ENCODE results near the gene PRKG2. TPM values are rescaled to one million over a fixed set of nuclear protein-coding genes. Genes with fewer than 3 reads are reported as not detected.
A peak's percentile ranks its signal among the peaks of the same experiment; 100 is the strongest.

Gene PRKG2
- polyA plus RNA-seq, 12 donors = 0.34 to 8.0 (median 1.0) TPM; not detected in 1

- DNase-seq = peak; percentile 74
Observed at GRCh38 chr4:81040012-81040659, 174.9 kb downstream of the PRKG2 start.

GRCh38 chr4:81039351-81039972 lies 175.6 kb downstream of the PRKG2 start:
- no peak for DNase-seq

GRCh38 chr4:81038636-81039350 lies 176.2 kb downstream of the PRKG2 start:
- no peak for DNase-seq

Other genes with a start within 250 kb of the PRKG2 start
- 1 to 10 TPM in 7 of 12 donors, under 1 TPM in 4, not detected in 1; 0.48 to 7.6 (median 1.1) TPM for gene BMP3, start 184.5 kb downstream of the PRKG2 start, polyA plus RNA-seq (ENCODE audit: insufficient read length in 12 of 12)

All from muscle of arm (tissue), 12 donors.